SU-DHL-6 (cell line): ENCODE results near the gene NAV3.

ENCODE experiments used
- EZH2phosphoT487 ChIP-seq: fragments of 200-600 bp; sonication (generic), shearing (Covaris generic); conservative IDR thresholded peaks from 2 replicates; pipeline ENCODE4 v1.6.1; 2018; ENCODE audit warnings: mild to moderate bottlenecking, antibody characterized with exemption, low read length, moderate library complexity, mixed read lengths
- TF ChIP-seq, protein P1 (sequence below): fragments of 200-600 bp; sonication (generic); IDR thresholded peaks from one replicate; pipeline ENCODE4 v1.5.1; 2017; ENCODE audit warnings: antibody characterized with exemption, mild to moderate bottlenecking, low read length, moderate library complexity; ENCODE audit not compliant: insufficient read depth, poor library complexity, severe bottlenecking

- no peak for TF ChIP-seq EZH2phosphoT487
- TF ChIP-seq, protein P1, sequence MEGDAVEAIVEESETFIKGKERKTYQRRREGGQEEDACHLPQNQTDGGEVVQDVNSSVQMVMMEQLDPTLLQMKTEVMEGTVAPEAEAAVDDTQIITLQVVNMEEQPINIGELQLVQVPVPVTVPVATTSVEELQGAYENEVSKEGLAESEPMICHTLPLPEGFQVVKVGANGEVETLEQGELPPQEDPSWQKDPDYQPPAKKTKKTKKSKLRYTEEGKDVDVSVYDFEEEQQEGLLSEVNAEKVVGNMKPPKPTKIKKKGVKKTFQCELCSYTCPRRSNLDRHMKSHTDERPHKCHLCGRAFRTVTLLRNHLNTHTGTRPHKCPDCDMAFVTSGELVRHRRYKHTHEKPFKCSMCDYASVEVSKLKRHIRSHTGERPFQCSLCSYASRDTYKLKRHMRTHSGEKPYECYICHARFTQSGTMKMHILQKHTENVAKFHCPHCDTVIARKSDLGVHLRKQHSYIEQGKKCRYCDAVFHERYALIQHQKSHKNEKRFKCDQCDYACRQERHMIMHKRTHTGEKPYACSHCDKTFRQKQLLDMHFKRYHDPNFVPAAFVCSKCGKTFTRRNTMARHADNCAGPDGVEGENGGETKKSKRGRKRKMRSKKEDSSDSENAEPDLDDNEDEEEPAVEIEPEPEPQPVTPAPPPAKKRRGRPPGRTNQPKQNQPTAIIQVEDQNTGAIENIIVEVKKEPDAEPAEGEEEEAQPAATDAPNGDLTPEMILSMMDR, result no peak
Observed at GRCh38 chr12:77928078-77928477, 97.4 kb downstream of the NAV3 start.
